Effector memory CD8-positive, alpha-beta T cell (primary cell): Measurements from ENCODE around the gene TPSB2.
"Not testable (repeated sequence)": the region's sequence is repeated elsewhere in the genome, so short reads cannot be mapped to it uniquely, and the experiment has no call there.

Experiments used
- ATAC-seq: fragments of 150-1000 bp; cut with Tn5 transposase; replicated peaks from 2 replicates; pipeline ENCODE4 v1.10.0; 2021; ENCODE audit warnings: mild to moderate bottlenecking, moderate library complexity
- DNase-seq, 3 experiments: peaks; one replicate each; pipeline ENCODE4 v3.0.0; 2021
- H3K27ac Mint-ChIP-seq, 2 donors: one replicate each; pipeline ENCODE4 v1.8.0; 2022; ENCODE audit warnings: mild to moderate bottlenecking in 2 of 2, mixed read lengths in 2 of 2, moderate library complexity in 2 of 2
- H3K27me3 Mint-ChIP-seq, 2 donors: one replicate each; pipeline ENCODE4 v1.8.0; 2022; ENCODE audit warnings: mixed read lengths in 2 of 2
- H3K36me3 Mint-ChIP-seq: one replicate; pipeline ENCODE4 v1.8.0; 2022; ENCODE audit warnings: mild to moderate bottlenecking, moderate library complexity, mixed read lengths; ENCODE audit not compliant: insufficient read depth
- H3K4me1 Mint-ChIP-seq, 2 donors: one replicate each; pipeline ENCODE4 v1.8.0; 2022; ENCODE audit warnings: low read depth in 2 of 2, mixed read lengths in 2 of 2
- H3K4me3 Mint-ChIP-seq, 2 donors: one replicate each; pipeline ENCODE4 v1.8.0; 2022; ENCODE audit warnings: mild to moderate bottlenecking in 2 of 2, mixed read lengths in 2 of 2, moderate library complexity in 2 of 2
- H3K9me3 Mint-ChIP-seq, 2 donors: one replicate each; pipeline ENCODE4 v1.8.0; 2022; ENCODE audit warnings: mixed read lengths in 2 of 2

Gene TPSB2

GRCh38 chr16:1269418-1269817 lies 39.4 kb upstream of the TPSB2 start:
- not testable (repeated sequence) for H3K27ac Mint-ChIP-seq, ATAC-seq, H3K4me1 Mint-ChIP-seq, H3K4me3 Mint-ChIP-seq, H3K36me3 Mint-ChIP-seq, H3K9me3 Mint-ChIP-seq, DNase-seq
- H3K27me3 Mint-ChIP-seq: peaks cover 23 to 47% of the 10 kb centered on the region in 2 donors

DNA sequence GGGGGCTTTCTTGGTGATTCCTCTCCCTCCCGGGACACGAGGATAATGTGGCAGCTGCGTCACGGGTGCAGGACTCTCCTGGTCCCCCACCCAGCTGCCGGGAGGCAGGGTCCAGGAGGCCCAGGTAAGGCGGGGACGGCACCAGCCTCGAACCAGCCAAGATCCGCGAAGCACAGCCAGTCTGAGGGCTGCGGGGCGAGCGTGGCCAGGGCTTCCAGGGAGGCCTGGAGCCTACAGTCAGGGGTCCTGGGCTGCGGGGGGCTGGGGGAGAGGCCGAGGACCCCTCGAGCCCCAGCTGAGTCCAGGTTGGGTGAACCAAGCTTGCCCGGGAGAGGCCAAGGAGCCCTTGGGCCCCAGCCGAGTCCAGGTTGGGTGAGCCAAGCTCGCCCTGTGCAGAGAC lies 35.8 kb upstream of the TPSB2 start:
- no peak for DNase-seq
- H3K4me3 Mint-ChIP-seq: no peak overlapping the region
- peaks cover 17 to 36% of the 10 kb centered on the region in 2 donors for H3K27me3 Mint-ChIP-seq
- H3K4me1 Mint-ChIP-seq: no peaks in the 10 kb centered on the region
- ATAC-seq: no peak
- no peaks in the 10 kb centered on the region for H3K9me3 Mint-ChIP-seq
- H3K27ac Mint-ChIP-seq: no peak overlapping the region
- H3K36me3 Mint-ChIP-seq: peaks cover 3% of the 10 kb centered on the region

DNA sequence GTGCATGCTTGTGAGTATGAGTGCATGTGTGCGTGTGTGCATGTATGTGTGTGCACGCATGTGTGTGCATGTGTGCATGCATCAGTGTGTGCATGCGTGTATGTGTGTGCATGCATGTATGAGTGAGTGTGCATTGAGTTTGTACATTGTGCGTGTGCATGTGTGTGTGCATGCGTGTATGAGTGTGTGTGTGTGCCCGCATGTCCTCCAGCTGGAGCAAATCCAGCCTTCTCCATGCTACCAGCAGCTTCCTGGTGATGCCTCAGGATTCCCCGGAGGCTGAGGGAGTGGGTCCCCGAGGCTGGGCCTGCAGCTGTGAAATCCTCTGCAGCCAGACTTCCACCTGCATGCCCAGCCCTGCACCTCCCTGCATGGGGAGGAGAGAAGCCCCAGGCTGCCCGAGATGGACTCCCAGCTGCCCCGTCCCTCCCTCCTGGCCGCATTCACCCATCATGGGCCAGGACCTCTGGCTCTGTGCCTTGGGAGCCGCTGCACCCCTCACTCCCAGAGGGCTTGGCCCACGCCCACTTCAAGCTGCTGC lies 35.2 kb upstream of the TPSB2 start:
- no peak for ATAC-seq
- DNase-seq: no peak
- H3K27me3 Mint-ChIP-seq: peaks cover 18 to 36% of the 10 kb centered on the region in 2 donors
- H3K4me3 Mint-ChIP-seq: no peak overlapping the region
- no peaks in the 10 kb centered on the region for H3K9me3 Mint-ChIP-seq
- H3K27ac Mint-ChIP-seq: no peak overlapping the region
- peaks cover 3% of the 10 kb centered on the region for H3K36me3 Mint-ChIP-seq
- no peaks in the 10 kb centered on the region for H3K4me1 Mint-ChIP-seq

GRCh38 chr16:1264345-1265089 lies 34.5 kb upstream of the TPSB2 start:
- DNase-seq: no peak
- no peak overlapping the region for H3K4me3 Mint-ChIP-seq
- no peak for ATAC-seq

DNA sequence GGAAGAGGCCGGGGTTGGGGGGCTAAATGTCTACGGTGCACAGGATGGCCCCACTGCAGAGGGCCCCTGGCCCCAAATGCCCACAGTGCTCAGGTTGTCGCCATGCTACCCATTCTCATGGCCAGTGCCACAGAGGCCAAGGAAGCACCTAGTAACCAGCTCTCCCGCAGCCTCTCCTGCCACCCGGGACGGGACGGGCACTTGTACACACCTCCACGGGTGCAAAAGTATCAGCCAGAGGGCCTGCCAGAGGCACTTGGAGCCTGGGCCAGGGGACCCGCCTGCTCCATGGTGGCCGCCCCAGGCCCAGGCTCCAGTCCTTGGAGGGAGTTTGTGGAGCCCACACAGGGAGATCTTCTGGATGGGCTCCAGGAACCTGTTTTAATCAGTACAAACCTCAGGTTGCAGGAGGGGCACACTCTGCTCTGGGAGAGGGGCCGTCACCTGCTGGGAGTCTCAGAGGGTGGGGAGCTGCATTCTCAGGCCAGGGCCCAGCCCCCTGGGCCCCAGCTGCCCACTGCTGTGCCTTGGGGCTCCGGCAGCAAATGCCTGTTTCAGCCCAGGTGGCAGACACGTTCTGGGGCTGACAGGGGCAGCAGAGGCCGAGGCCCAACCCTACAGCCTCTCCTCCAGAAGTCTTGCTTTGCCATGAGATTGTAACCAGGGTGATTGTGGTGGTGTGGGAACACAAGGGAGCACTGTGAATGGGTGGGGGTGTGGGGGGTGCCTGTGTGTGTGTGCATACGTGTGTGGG lies 33.8 kb upstream of the TPSB2 start:
- peaks cover 3% of the 10 kb centered on the region for H3K36me3 Mint-ChIP-seq
- H3K27me3 Mint-ChIP-seq: peaks cover 20 to 35% of the 10 kb centered on the region in 2 donors

More at GRCh38 chr16:1264345-1265089, 34.5 kb upstream of the TPSB2 start:
- peaks cover 15 to 34% of the 10 kb centered on the region in 2 donors for H3K27me3 Mint-ChIP-seq
- no peaks in the 10 kb centered on the region for H3K4me1 Mint-ChIP-seq
- H3K27ac Mint-ChIP-seq: no peak overlapping the region
- H3K9me3 Mint-ChIP-seq: no peaks in the 10 kb centered on the region
- peaks cover 3% of the 10 kb centered on the region for H3K36me3 Mint-ChIP-seq

GRCh38 chr16:1262846-1263221 lies 32.9 kb upstream of the TPSB2 start:
- Mint-ChIP-seq H3K36me3 (peaks cover 3% of the 10 kb centered on the region), H3K27me3 (peaks cover 21 to 44% of the 10 kb centered on the region in 2 donors), H3K4me3 (no peak overlapping the region), H3K4me1 (peaks cover 4% of the 10 kb centered on the region in 2 donors), H3K9me3 (no peaks in the 10 kb centered on the region), H3K27ac (no peak overlapping the region)
- ATAC-seq: no peak
- DNase-seq: no peak

More for the DNA sequence above, 33.8 kb upstream of the TPSB2 start:
- peaks cover 4% of the 10 kb centered on the region in 2 donors for H3K4me1 Mint-ChIP-seq
- H3K9me3 Mint-ChIP-seq: no peaks in the 10 kb centered on the region
- ATAC-seq: no peak
- H3K27ac Mint-ChIP-seq: no peak overlapping the region
- H3K4me3 Mint-ChIP-seq: no peak overlapping the region
- no peak for DNase-seq

GRCh38 chr16:1262210-1262845 lies 32.3 kb upstream of the TPSB2 start:
- H3K27me3 Mint-ChIP-seq: peaks cover 21 to 44% of the 10 kb centered on the region in 2 donors
- DNase-seq: no peak
- H3K4me3 Mint-ChIP-seq: no peak overlapping the region
- no peaks in the 10 kb centered on the region for H3K9me3 Mint-ChIP-seq
- no peak for ATAC-seq
- peaks cover 4% of the 10 kb centered on the region in 2 donors for H3K4me1 Mint-ChIP-seq
- H3K27ac Mint-ChIP-seq: no peak overlapping the region
- peaks cover 3% of the 10 kb centered on the region for H3K36me3 Mint-ChIP-seq

- no peaks in the 10 kb centered on the region for H3K36me3 Mint-ChIP-seq
- H3K9me3 Mint-ChIP-seq: no peaks in the 10 kb centered on the region
- H3K4me3 Mint-ChIP-seq: no peak overlapping the region
- H3K4me1 Mint-ChIP-seq: peaks cover 4% of the 10 kb centered on the region in 2 donors
- H3K27me3 Mint-ChIP-seq: peaks cover 21 to 51% of the 10 kb centered on the region in 2 donors
- ATAC-seq (no peak), DNase-seq (no peak)
- H3K27ac Mint-ChIP-seq: no peak overlapping the region
These were observed 31.3 kb upstream of the TPSB2 start for GRCh38 chr16:1261131-1261892.

- no peak overlapping the region for H3K27ac Mint-ChIP-seq
- no peak for DNase-seq
- no peak overlapping the region for H3K4me3 Mint-ChIP-seq
- peaks cover 21 to 51% of the 10 kb centered on the region in 2 donors for H3K27me3 Mint-ChIP-seq
- H3K36me3 Mint-ChIP-seq: no peaks in the 10 kb centered on the region
- ATAC-seq: no peak
- H3K9me3 Mint-ChIP-seq: no peaks in the 10 kb centered on the region
- H3K4me1 Mint-ChIP-seq: peaks cover 4% of the 10 kb centered on the region in 2 donors
These were observed 30.2 kb upstream of the TPSB2 start for GRCh38 chr16:1260101-1260680.

- peaks cover 4% of the 10 kb centered on the region in 2 donors for H3K4me1 Mint-ChIP-seq
- peaks cover 21 to 51% of the 10 kb centered on the region in 2 donors for H3K27me3 Mint-ChIP-seq
- H3K36me3 Mint-ChIP-seq: no peaks in the 10 kb centered on the region
- DNase-seq (no peak), ATAC-seq (no peak)
- no peak overlapping the region for H3K27ac Mint-ChIP-seq
- H3K9me3 Mint-ChIP-seq: no peaks in the 10 kb centered on the region
- H3K4me3 Mint-ChIP-seq: no peak overlapping the region
These were observed 29.7 kb upstream of the TPSB2 start for GRCh38 chr16:1259760-1260068.

DNA sequence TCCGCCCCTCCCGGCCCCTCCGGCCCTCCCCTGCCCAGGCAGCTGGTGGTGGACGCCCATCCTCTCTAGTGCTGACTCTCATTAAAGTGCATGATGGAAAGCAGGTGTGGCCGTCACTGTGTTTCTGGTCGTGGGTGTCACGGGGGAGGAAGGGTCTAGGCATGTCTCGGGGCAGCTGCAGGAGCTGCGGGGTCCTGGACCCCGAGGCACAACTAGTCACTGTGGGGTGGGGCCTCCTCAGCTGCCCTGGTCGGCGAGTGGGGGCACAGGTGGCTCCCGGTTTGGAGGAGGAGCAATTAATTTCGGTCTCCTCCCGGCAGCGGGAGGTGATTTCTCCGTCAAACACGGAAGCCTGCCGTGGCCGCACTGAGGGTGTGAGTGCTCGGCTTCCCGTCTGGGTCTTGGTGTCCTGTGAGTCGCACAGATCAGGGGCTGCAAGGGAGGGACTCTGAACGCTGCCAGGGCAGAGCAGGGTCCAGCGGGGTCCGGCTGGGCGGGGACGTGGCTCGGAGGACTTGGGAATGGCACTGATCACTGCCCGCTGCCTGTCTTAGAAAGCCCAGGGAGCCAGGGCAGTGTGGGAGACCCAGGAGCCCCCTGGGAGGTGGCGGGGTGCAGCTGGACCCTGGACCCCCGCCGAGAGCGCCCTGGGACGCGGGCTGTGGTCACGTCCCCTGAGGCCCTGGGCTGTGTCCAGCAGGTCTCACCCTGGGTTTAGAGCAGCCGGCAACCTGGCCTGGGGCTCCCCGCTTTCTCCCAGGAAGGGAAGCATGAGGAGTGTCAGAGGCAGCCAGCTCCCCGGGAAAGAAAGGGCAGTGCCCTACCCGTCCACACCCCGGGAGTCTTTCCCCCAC lies 29.1 kb upstream of the TPSB2 start:
- DNase-seq (no peak), ATAC-seq (peak; percentile 50)
- H3K27me3 Mint-ChIP-seq: peaks cover 21 to 51% of the 10 kb centered on the region in 2 donors
- H3K36me3 Mint-ChIP-seq: no peaks in the 10 kb centered on the region
- H3K27ac Mint-ChIP-seq: no peak overlapping the region
- H3K9me3 Mint-ChIP-seq: no peaks in the 10 kb centered on the region
- peaks cover 4% of the 10 kb centered on the region in 2 donors for H3K4me1 Mint-ChIP-seq
- peak overlapping the region; percentile 63 to 69 for H3K4me3 Mint-ChIP-seq

DNA sequence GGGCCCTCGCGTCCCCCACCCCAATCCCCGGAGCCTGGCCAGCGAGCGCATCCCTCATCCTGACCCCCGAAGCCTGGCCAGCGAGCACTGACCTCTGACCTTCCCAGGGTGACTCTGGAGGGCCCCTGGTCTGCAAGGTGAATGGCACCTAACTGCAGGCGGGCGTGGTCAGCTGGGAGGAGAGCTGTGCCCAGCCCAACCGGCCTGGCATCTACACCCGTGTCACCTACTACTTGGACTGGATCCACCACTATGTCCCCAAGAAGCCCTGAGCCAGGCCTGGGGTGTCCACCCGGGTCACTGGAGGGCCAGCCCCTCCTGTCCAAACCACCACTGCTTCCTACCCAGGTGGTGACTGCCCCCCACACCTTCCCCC lies 28.2 kb upstream of the TPSB2 start:
- ATAC-seq: no peak
- no peak for DNase-seq
- H3K4me1 Mint-ChIP-seq: peaks cover 4% of the 10 kb centered on the region in 2 donors
- no peak overlapping the region for H3K4me3 Mint-ChIP-seq
- H3K27me3 Mint-ChIP-seq: peaks cover 21 to 51% of the 10 kb centered on the region in 2 donors
- no peaks in the 10 kb centered on the region for H3K36me3 Mint-ChIP-seq
- no peak overlapping the region for H3K27ac Mint-ChIP-seq
- H3K9me3 Mint-ChIP-seq: no peaks in the 10 kb centered on the region
